GOT3 (cell line): ENCODE measurements around the gene TIGD1.

Source experiments
- DNase-seq: peaks from one replicate; lab custom pipeline; 2025; ENCODE audit warnings: mixed read lengths; lab: John Stamatoyannopoulos, UW

Gene TIGD1

GRCh38 chr2:232501794-232502390 is 48.5 kb downstream of the TIGD1 start:
- no peak for DNase-seq

- DNase-seq = no peak
These were observed 49.0 kb downstream of the TIGD1 start for GRCh38 chr2:232501331-232501771.

- no peak for DNase-seq
These were observed 51.9 kb downstream of the TIGD1 start for GRCh38 chr2:232498452-232498851.
